SKM-1 treated with dmso at 0.1 percent for 144 hours (cell line): ENCODE data around the gene NBPF26.
"Not testable (repeated sequence)": the region's sequence is repeated elsewhere in the genome, so short reads cannot be mapped to it uniquely, and the experiment has no call there.

ENCODE experiments used
- DNase-seq: peaks from one replicate; lab custom pipeline; 2025; ENCODE audit not compliant: unreplicated experiment; lab: John Stamatoyannopoulos, UW

NBPF26 gene

GRCh38 chr1:120850537-120851421 lies 127.0 kb downstream of the NBPF26 start:
- DNase-seq = peak; percentile 75

DNA sequence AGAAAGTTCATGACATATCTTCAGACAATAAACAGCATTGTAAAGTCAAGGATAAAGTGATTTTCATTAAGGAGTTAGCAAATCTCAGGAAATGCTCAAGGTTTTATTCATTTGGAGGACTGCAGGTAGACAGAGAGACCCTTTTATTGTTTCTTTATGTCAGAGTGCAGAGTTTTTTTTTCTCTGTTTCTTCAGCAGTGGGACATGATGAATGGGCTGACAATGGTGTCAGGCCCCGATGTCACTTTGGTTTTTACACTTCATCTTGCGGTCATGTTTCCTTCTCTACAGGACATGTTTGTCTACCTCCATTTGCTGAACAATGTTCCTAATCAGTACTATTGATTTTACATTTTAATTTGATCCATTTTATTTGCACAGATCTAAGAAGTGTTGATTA lies 134.4 kb downstream of the NBPF26 start:
- not testable (repeated sequence) for DNase-seq

GRCh38 chr1:120859615-120860234 lies 136.0 kb downstream of the NBPF26 start:
- not testable (repeated sequence) for DNase-seq

- not testable (repeated sequence) for DNase-seq
Observed at GRCh38 chr1:120878206-120878605, 154.5 kb downstream of the NBPF26 start.

- not testable (repeated sequence) for DNase-seq
Observed at GRCh38 chr1:120880056-120880455, 156.3 kb downstream of the NBPF26 start.

- not testable (repeated sequence) for DNase-seq
Observed at GRCh38 chr1:120881934-120882333, 158.2 kb downstream of the NBPF26 start.
